ENCODE results near the gene OBSL1. TPM values are rescaled to one million over a fixed set of nuclear protein-coding genes. Genes with fewer than 3 reads are reported as not detected.

Gene OBSL1
- total RNA-seq, 1 experiment from 2014 or later = 1.3 TPM

DNA sequence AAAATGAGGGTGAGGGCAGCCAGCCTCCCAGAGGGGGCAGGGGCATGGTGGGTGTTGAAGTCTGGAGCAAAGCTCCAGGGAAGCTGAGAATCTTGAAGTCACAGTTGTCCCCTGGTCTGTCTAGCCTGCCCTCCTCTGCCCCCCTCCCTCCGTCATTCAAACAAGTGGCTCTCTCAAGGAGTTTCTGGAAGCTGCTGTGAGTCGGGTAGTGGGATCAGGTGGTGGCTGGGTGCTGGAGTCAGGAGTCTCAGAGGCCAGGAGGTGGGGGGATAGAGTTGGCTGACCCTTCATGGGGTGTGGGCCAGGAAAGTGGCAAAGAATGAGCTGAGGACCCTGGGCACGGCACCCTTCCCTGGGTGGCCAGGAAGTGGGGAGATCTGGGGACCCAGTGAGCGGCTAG, 57.6 kb downstream of the OBSL1 start:
- no peak for DNase-seq (ENCODE audit: low spot score)

GRCh38 chr2:219512524-219513216, 58.7 kb downstream of the OBSL1 start:
- DNase-seq (ENCODE audit: low spot score) = no peak

- DNase-seq (ENCODE audit: low spot score) = no peak
Measured at GRCh38 chr2:219511547-219512325, 59.6 kb downstream of the OBSL1 start.

- no peak for DNase-seq (ENCODE audit: low spot score)
Measured at GRCh38 chr2:219510512-219511135, 60.7 kb downstream of the OBSL1 start.

GRCh38 chr2:219509780-219510511, 61.4 kb downstream of the OBSL1 start:
- DNase-seq (ENCODE audit: low spot score) = peak; percentile 49

DNA sequence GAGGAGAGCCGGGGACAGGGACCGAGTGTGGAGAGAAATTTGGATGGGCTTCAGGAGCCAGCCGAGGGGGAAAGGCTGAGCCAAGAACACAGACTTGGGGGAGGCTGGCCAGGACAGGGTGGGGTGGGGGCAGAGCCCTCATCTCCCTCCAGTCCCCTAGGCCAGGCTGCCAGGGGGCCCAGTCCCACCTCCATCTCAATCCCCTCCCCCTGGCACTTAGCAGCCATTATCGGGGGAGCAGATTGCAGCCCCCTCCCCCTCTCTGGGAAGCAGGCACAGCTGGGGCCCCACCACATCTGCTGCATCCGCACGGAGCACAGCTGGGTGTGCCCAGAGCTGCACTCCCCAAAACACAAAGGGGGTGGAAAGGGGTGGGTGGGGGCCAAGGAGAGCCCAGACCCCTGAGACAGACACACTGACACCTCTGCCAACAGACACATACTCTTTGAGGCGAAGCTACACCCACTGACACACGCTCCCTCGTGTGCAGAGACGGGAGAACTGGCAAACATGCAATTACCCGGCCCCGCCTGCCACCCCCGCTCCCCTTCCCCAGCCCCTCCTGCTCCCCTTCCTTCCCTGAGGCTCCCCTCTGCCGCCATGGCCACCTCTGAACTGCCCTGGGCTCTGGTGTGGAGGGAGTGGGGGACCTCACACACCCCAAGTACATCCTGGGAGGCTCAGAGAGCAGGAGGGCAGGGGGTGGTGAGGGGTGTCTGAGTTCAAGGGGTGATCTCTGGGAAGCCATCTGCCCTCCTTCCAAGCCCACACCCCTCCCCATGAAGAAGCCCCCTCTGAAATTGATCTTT, 62.2 kb downstream of the OBSL1 start:
- no peak for DNase-seq (ENCODE audit: low spot score)

DNA sequence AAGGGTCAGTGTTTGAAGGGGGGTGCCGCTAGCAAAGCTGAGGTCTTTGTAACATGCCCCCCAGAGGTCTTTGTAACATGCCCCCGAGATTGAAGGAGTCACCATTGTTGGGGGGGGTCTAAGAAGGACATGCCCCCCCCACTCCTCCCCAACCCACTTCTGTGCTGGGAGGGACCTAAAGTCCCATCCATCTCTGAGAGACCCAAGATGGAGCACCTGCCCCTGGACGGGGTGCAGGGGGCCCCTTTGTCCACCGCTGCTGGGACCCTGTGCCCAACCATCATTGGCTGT, 63.0 kb downstream of the OBSL1 start:
- DNase-seq (ENCODE audit: low spot score) = no peak

- no peak for DNase-seq (ENCODE audit: low spot score)
Measured at GRCh38 chr2:219507581-219508443, 63.5 kb downstream of the OBSL1 start.

GRCh38 chr2:219506802-219507526, 64.4 kb downstream of the OBSL1 start:
- DNase-seq (ENCODE audit: low spot score) = no peak

- DNase-seq (ENCODE audit: low spot score) = no peak
Measured at GRCh38 chr2:219506153-219506801, 65.1 kb downstream of the OBSL1 start.

DNA sequence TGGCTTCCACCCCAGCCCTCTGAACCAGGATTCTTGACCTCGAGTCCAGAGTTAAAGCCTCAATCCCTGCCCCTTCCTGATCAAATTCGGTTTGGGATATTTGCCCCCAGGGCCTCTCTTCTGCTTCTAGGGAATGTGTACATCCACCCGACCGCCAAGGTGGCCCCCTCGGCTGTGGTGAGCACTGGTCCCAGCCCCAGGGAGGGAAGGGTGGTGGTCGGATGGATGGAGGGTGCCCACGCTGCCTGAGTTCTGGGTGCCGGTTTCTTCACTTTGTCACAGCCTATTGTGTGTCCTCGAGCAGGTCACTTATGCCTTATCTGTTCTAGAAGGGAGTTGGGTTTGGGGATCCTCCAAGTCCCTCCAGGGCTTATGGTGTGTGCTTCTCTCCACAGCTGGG, 65.8 kb downstream of the OBSL1 start:
- no peak for DNase-seq (ENCODE audit: low spot score)

DNA sequence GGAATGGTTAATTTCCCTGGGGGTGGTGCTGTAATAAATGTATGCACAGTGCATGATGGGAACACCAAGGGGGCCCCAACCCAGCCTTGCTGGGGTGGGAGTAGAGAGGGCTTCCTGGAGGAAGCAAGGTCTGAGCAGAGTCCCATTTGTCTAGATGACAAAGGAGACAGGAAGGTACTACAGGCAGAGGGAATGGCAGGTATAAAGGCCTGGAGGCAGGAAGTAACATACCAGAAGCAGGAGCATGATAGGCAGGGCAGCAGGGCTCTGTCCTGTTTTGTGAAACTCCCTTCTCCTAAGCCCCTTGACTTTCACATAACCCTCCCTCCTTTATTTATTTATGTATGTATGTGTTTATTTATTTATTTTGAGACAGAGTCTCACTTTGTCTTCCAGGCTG, 68.7 kb downstream of the OBSL1 start:
- DNase-seq (ENCODE audit: low spot score) = no peak

GRCh38 chr2:219501849-219502248, 69.5 kb downstream of the OBSL1 start:
- DNase-seq (ENCODE audit: low spot score) = no peak

Small RNA genes within 50 kb of the gene (small RNA-seq; reads per million reads assigned to genes)
- gene MIR3132 = not detected
- gene RN7SKP213 = 0.50 reads per million

Other genes starting within 250 kb of the OBSL1 start
- gene RESP18, start 238.8 kb downstream of the OBSL1 start, total RNA-seq (2014; rRNA removed; shearing (Covaris generic)) = not detected in 2 replicates
- 155 and 158 TPM in 2 replicates for gene DNPEP, start 183.6 kb downstream of the OBSL1 start, total RNA-seq (2014; rRNA removed; shearing (Covaris generic))
- 0.63 TPM in 1 of 2 replicates, not detected in the other for gene DES, start 153.2 kb downstream of the OBSL1 start, total RNA-seq (2014; rRNA removed; shearing (Covaris generic))
- 6.7 and 8.3 TPM in 2 replicates for gene SPEG, start 136.7 kb downstream of the OBSL1 start, total RNA-seq (2014; rRNA removed; shearing (Covaris generic))
- 68.2 and 84.5 TPM in 2 replicates for gene GMPPA, start 72.6 kb downstream of the OBSL1 start, total RNA-seq (2014; rRNA removed; shearing (Covaris generic))
- gene ASIC4, start 57.1 kb downstream of the OBSL1 start, total RNA-seq (2014; rRNA removed; shearing (Covaris generic)) = 0.08 TPM in 1 of 2 replicates, not detected in the other
- gene CHPF, start 27.7 kb downstream of the OBSL1 start, total RNA-seq (2014; rRNA removed; shearing (Covaris generic)) = 70.1 and 75.4 TPM in 2 replicates
- gene TMEM198, start 27.5 kb downstream of the OBSL1 start, total RNA-seq (2014; rRNA removed; shearing (Covaris generic)) = 5.2 and 5.6 TPM in 2 replicates
- gene INHA, start 771 bp upstream of the OBSL1 start, total RNA-seq (2014; rRNA removed; shearing (Covaris generic)) = not detected in 2 replicates
- 28.1 and 28.8 TPM in 2 replicates for gene STK11IP, start 26.3 kb upstream of the OBSL1 start, total RNA-seq (2014; rRNA removed; shearing (Covaris generic))
- 0.08 and 0.36 TPM in 2 replicates for gene SLC4A3, start 56.1 kb upstream of the OBSL1 start, total RNA-seq (2014; rRNA removed; shearing (Covaris generic))

All from HT-29 (cell line).